Right ventricle myocardium inferior (tissue), 1 donor: ENCODE data around the gene ASXL2. TPM values are rescaled to one million over a fixed set of nuclear protein-coding genes. Genes with fewer than 3 reads are reported as not detected.
A peak's percentile ranks its signal among the peaks of the same experiment; 100 is the strongest.
"Not testable (repeated sequence)": the region's sequence is repeated elsewhere in the genome, so short reads cannot be mapped to it uniquely, and the experiment has no call there.

Source experiments
- ATAC-seq: fragments of 200-7000 bp; cut with Tn5 transposase; one replicate; pipeline ENCODE4 v1.9.1; 2020; ENCODE audit warnings: mild to moderate bottlenecking, moderate library complexity
- DNase-seq: peaks from one replicate; pipeline ENCODE4 v3.0.0; 2021; ENCODE audit errors: missing footprints
- intact Hi-C: fragments of 100-400 bp; cut with DNase I; formaldehyde crosslinking; loops from one replicate; pipeline ENCODE4 v1.11.0; 2022
- long read RNA-seq: library from polyadenylated mRNA; unstranded; transcript quantifications from one replicate; pipeline ENCODE4 v2.0.0, GENCODE V29; 2021
- total RNA-seq: library from RNA; stranded (reverse); fragmentation: NEBNext Ultra II Directional; extraction: Animal tissue kit (Norgen Biotek cat#: 25700); gene quantifications from one replicate; pipeline ENCODE4 v1.2.1, GENCODE V29; 2021
- donor health status: DM: no; HTN: yes; CAD: no; lungs with severe emphysema.

Gene ASXL2
- 21.7 TPM for total RNA-seq
- long read RNA-seq, result 0 reads

GRCh38 chr2:25878361-25879132 lies at the start of gene ASXL2:
Gene ASXL2, minus strand, starts transcription at chr2:25878487. Its CDS starts 265 bp downstream, at chr2:25878222.
- intact Hi-C loops, result loop anchor here (2.0 to 10.0 kb wide), 3 partner anchors 60 to 466 kb away; partner anchors contain the start of genes ADGRF3, DTNB and SELENOI
- DNase-seq, result peak; percentile 99
- peak; percentile 100 for ATAC-seq

DNA sequence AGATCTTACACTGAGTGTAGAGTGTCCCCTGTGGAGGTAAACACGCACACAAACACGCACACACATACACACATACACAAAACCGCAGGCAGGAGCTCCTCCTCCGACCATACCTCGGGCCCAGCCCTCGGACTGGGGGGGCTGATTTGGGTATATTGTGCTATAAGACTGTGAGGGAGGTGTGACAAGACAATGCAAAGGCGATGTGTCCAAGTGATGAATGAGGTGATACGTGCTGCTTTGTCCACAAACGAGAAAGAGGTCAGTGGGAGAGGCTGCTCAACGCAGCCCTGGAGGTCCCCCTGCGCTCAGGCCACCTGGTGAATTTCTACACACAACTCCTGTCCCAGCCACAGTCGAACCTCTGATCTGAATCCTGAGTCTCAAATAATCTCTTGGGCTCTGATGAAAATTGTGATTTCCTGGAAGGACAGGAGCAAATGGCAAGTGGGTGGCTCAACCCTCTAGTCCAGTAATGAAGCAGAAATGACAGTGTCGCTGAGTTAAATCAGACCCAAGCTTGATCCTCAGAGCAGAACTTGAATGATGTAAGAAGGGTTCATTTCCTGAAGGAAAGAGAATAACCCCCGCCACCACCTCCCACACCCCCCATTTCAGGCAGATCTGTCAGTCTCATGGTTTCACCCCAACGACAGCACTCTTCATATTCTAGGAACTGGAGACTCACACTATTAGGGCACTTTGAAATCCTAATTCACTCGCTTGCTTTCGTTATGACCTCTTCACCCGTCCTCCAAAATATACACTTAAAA lies 48.9 kb upstream of the ASXL2 start:
- intact Hi-C loops, result no loop called here
- no peak for DNase-seq
- no peak for ATAC-seq

DNA sequence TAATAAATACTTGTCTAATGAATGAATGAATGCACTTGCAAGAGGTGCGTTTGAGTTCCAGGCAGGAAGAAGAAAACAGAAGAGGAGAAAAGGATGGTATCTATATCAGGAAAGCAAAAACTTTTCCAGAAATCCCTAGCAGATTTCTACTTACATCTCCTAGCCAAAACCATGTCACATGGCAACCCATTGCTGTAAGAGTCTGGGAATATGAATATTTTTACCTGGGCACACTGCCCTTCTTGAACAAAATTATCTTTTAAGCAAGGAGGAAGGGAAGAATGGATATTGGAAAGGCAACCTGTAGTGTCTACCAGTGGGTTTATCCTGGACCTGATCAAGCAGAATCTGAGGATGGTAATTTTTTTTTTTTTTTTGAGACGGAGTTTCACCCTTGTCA lies 44.2 kb upstream of the ASXL2 start:
- no peak for ATAC-seq
- intact Hi-C loops, result no loop called here
- no peak for DNase-seq

GRCh38 chr2:25920786-25921415 lies 42.6 kb upstream of the ASXL2 start:
- DNase-seq (no peak), ATAC-seq (no peak)
- intact Hi-C loops, result no loop called here

GRCh38 chr2:25920336-25920735 lies 42.0 kb upstream of the ASXL2 start:
- DNase-seq (no peak), ATAC-seq (no peak)
- intact Hi-C loops, result no loop called here

- no peak for ATAC-seq
- intact Hi-C loops, result no loop called here
- DNase-seq, result no peak
Measured at GRCh38 chr2:25917832-25918231, 39.5 kb upstream of the ASXL2 start.

GRCh38 chr2:25917411-25917810 lies 39.1 kb upstream of the ASXL2 start:
- intact Hi-C loops, ATAC-seq, DNase-seq: not testable (repeated sequence)

DNA sequence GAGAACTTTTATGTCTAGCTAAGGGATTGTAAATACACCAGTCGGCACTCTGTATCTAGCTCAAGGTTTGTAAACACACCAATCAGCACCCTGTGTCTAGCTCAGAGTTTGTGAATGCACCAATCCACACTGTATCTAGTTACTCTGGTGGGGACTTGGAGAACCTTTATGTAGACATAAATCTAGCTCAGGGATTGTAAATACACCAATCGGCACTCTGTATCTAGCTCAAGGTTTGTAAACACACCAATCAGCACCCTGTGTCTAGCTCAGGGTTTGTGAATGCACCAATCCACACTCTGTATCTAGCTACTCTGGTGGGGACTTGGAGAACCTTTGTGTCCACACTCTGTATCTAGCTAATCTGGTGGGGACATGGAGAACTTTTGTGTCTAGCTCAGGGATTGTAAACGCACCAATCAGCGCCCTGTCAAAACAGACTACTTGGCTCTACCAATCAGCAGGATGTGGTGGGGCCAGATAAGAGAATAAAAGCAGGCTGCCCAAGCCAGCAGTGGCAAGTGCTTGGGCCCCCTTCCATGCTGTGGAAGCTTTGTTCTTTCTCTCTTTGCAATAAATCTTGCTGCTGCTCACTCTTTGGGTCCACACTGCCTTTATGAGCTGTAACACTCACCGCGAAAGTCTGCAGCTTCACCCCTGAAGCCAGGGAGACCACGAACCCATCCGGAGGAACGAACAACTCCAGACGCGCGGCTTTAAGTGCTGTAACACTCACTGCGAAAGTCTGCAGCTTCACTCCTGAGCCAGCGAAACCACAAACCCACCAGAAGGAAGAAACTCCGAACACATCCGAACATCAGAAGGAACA lies 37.9 kb upstream of the ASXL2 start:
- DNase-seq, ATAC-seq, intact Hi-C loops: not testable (repeated sequence)

GRCh38 chr2:25915411-25915810 lies 37.1 kb upstream of the ASXL2 start:
- DNase-seq, ATAC-seq, intact Hi-C loops: not testable (repeated sequence)

DNA sequence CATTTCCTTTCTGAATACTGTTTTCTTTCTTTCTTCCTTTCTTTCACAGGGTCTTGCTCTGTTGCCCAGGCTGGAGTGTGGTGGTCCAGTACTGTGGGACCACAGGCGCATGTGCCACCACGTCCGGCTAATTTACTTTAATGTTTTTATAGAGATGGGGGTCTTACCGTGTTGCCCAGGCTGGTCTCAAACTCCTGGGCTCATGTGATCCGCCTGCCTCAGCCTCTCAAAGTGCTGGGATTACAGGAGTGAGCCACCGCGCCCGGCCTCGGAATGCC lies 35.3 kb upstream of the ASXL2 start:
- intact Hi-C loops, DNase-seq, ATAC-seq: not testable (repeated sequence)

GRCh38 chr2:25912851-25913695 lies 34.8 kb upstream of the ASXL2 start:
- intact Hi-C loops, result no loop called here
- DNase-seq (no peak), ATAC-seq (no peak)

GRCh38 chr2:25909574-25909973 lies 31.3 kb upstream of the ASXL2 start:
- intact Hi-C loops, ATAC-seq, DNase-seq: not testable (repeated sequence)

DNA sequence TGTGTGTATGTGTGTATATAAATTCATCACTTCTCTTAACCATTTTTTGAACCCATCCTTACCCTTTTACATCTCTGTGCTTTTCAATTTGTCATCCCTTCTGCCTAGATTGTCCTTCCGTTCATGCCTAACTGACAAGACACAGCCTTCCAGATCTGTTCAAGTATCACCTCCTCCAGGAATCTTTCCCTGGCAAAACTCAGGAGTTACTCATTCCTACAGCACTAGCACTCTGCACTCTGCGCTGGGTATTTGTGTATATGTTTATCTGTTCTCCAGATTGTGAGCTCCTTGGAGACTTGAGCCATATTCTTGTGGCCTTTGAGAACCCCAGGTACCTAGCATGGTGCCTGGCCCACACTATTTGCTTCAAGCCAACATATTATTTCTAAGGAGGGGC lies 26.8 kb upstream of the ASXL2 start:
- no peak for ATAC-seq
- intact Hi-C loops, result no loop called here

DNA sequence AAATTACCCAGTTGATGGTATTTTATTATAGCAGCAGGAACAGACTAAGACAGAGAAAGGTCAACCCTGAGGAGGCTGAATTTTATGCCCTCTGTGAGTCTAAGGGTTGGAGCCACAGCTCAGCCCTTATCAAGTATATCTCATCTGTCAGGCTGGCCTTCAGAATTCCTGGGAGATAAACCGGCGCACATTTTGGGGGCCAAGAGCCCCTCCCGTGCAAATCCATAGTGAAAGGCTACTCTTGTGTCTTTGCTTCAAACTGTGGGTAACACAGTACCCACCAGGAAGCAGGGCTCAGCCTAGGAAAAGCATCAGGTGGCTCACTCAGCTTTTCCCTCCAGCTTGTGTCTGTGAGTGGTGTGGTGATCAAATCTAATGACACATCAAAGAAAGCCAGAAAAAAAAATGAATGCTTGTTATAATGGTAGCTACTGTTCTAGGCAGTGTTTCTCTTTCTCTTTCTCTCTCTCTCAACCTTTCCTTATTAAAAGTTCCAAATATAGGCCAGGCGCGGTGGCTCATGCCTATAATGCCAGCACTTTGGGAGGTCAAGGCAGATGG lies 25.0 kb upstream of the ASXL2 start:
- intact Hi-C loops, result no loop called here
- DNase-seq (no peak), ATAC-seq (no peak)

More for the DNA sequence above, 26.8 kb upstream of the ASXL2 start:
- no peak for DNase-seq

DNA sequence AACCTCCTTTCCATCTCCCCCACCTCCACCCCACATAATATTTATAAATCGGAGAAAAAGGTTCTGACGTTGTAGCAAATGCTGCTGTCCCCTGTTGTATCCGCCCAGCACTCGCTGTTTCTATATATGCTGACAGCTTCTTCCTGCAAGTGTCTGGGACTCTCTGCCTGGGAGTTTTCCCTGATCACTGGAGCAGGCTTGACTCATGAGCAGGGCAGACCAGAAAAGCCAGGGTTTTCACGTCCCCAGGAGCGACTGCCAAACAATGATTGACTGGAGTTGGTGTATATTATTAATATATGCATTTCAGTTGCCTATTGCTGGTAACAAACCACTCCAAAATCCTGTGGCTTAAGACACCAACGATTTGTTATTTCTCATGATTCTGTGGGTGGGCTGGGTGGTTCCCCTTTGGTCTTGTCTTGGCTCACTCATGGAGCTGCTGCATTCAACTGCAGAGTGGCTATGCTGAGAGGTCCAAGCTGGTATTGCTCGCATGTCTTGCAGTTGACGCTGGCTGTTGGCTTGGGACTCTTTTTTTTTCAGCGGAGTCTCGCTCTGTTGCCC lies 21.2 kb upstream of the ASXL2 start:
- DNase-seq, result no peak
- ATAC-seq, result no peak
- intact Hi-C loops, result no loop called here

DNA sequence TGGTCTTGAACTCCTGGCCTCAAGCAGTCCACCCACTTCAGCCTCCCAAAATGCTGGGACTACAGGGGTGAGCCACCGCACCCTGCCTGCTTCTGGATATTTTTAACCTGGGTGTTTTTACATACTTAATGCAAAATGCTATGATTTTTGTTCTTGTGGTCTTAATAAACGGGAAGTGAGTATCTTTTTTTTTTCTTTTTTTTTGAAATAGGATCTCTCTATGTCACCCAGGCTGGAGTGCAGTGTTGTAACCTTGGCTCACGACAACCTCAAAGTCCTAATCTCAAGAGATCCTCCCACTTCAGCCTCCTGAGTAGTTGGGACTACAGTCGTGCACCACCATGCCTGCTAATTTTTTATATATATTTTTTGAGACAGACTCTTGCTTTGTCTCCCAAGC lies 19.2 kb upstream of the ASXL2 start:
- intact Hi-C loops, result no loop called here
- ATAC-seq, result no peak
- DNase-seq, result no peak

DNA sequence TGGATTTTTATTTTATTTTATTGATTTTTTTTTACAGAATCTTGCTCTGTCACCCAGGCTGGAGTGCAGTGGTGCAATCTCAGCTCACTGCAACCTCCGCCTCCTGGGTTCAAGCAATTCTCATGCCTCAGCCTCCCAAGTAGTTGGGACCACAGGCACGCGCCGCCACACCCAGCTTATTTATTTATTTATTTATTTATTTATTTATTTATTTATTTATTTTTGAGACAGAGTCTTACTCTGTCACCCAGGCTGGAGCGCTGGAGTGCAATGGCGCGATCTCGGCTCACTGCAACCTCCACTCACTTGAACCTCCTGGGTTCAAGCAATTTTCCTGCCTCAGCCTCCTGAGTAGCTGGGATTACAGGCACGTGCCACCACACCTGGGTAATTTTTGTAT lies 18.0 kb upstream of the ASXL2 start:
- intact Hi-C loops, DNase-seq, ATAC-seq: not testable (repeated sequence)
